DMS 273 treated with DMSO at 0.1 percent for 48 hours (cell line): ENCODE data around the gene GP1BA.

Experiments used
- DNase-seq: peaks from one replicate; lab custom pipeline; 2025; lab: John Stamatoyannopoulos, UW

GP1BA gene

DNA sequence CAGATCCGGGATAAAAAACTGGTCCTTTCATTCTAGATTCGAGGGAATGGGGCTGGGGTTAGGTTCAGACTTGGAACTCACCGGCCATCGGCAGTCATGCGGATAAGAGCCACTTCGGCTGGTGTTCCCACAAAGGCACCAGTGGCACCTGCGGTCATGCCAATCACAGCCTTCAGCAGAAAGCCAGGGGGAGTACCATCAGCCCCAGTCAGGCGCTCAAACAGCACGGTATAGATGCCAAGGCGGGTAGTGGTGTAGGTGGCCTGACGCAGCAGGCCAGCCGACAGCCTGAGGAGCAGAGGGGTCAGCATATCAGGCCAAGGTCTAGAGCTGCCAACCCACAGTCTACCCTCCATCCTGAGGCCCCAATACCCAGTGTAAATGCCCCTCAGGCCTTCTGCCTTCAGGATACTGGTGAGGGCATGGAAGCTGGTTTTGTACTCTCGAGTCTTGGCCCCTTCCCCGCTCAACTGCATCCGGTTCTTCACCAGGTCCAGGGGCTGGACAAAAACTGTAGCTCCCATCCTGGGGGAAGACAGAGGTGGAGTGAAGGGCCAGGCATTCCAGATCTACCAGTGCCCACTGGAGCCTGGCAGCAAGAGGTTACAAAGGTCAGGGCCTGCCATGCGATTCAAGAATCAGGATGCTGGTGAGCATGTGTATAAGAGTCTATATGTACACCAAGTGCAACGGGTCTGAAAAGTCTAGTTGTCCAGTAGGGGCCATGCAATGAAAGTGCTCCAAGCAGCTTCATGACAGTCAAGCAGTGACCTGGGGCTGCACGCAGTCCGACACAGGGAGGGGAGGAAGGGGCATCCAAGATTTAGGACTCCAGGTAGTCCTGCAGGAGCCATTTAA, 6.8 kb downstream of the GP1BA start:
- no peak for DNase-seq

DNA sequence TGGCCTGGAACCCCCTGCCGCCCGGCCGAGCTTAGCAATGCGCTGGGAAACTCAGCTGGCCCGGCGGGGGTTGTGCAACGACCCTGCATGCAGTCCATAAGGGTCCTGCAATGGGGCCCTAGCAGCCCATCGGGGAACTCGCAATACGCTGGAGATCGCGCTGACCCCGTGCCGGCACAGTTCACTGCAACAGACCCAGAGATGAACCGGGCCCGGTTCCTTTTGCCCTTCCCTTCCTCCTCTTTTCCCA, 7.4 kb downstream of the GP1BA start:
- no peak for DNase-seq

DNA sequence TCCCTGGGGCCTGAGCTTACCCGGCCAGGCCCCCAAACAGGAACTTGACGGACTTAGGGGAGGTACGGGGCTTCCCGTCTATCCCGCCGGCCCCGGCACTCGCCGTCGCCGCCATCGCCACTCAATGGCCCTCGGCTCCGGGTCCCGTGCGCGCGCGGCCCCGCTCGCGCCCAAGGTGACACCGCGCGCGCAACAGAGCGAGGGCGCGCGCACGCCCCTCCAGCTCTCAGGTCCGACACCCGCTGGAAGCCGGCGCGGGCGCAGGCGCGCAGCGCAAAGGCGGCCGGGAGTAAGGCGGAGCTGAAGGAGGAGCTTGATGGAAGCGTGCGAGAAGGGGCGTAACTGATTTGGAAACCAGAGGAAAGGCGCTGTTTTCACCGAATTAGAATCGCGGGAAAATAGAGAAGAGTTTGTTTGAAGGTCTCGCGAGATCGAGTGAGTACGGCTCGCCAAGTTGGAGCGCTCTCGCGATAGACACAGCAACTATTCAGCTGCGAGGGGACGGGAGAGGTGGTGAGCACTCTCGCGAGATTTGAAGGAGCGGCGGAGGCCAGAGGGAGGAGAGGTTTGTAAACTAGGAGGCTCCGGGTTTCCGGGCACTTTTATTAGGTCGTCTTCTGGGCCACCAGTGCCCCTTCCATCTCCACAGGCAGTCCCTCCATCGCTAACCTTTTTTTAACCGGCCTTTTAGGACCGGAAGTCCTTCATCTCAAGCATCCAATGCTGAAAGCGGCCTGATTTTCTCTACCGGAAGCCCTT, 7.9 kb downstream of the GP1BA start, which contains the start of the genes RNF167 and SLC25A11:
Gene RNF167 (plus strand): TSS at position 473 of the 759 bp plus-strand sequence. CDS start 642 bp downstream, outside the sequence.
Gene SLC25A11 (minus strand): TSS at position 251 of the 759 bp plus-strand sequence. CDS start 136 bp downstream, at position 115.
- DNase-seq, result peak; percentile 99

- no peak for DNase-seq
These were observed 8.7 kb downstream of the GP1BA start for GRCh38 chr17:4940555-4941318.

- DNase-seq, result no peak
These were observed 9.2 kb downstream of the GP1BA start for GRCh38 chr17:4941319-4941610.

DNA sequence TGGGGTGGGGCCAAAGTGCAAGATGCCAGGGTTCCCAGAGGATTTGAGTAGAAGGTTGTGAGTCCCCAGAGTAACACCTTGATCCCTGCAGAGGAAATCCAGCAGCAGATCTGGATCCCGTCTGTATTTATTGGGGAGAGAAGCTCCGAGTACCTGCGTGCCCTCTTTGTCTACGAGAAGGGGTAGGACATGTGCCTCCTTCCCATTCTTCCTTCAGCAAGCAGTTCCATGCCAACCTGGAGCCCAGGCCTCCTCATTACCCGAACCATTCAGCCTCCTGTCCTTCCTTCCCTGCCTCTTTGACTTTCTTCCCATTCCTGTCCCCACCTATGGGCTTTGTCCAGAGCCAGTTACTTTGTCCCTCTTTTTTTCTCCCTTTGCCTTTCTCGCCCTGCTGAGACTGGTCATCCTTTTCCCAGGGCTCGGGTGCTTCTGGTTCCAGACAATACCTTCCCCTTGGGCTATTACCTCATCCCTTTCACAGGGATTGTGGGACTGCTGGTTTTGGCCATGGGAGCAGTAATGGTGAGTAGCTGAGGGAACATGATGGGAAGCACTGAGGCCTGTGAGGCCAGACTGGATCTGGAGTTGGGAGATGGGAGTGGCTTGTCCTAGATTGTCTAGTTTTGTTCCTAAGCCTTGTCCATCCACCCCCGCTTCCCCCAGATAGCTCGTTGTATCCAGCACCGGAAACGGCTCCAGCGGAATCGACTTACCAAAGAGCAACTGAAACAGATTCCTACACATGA, 10.9 kb downstream of the GP1BA start:
- DNase-seq, result no peak

GRCh38 chr17:4944163-4944553, 12.1 kb downstream of the GP1BA start:
- DNase-seq, result no peak

GRCh38 chr17:4944554-4945175, 12.6 kb downstream of the GP1BA start:
- DNase-seq, result no peak

GRCh38 chr17:4945176-4945943, 13.3 kb downstream of the GP1BA start:
- peak; percentile 21 for DNase-seq

DNA sequence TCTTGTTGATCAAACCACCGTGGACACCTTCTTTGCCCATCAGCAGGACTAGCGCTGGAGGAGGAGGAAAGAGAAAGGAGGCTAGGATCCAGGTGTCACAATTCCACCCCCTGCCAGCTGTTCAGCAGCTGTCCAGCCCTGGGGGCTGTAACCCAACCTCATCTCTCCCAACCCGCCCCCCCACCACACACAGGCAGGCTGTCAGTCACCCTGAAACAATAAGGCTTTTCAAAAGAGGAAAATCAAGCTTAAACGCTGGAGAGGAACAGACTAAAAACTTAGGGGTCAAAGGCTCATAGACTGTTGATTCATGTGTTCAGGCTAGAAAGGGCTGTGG, 13.8 kb downstream of the GP1BA start:
- no peak for DNase-seq

DNA sequence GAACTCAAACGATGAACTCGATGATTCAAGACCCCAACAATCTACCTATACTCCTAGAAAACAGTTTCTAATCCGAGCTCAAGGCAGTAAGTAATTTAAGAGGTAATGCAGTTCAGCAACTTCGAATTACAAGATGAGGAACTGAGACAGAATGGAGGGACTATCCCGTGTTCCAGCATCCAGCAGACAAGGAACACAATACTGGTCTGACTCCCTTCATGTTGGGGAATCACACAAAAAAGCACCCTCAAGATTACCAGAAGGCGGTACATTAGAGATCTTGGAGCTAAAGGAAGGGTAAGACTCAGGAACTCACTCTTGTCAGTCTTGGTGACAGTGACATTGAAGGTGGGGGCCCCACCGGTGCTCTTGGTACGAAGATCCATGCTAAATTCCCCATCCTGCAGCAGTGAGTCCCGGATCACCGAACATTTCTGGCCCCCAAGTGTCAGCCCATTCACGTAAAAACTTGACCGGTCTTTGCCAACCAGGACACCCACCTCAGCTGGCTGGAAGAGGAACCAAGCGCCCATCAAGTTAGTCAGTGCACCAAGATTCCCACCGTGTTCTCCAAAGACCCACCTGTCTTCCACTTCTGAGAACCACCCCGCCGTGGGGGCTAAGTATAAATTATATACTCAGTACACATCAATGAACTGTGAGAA, 14.4 kb downstream of the GP1BA start:
- no peak for DNase-seq

DNA sequence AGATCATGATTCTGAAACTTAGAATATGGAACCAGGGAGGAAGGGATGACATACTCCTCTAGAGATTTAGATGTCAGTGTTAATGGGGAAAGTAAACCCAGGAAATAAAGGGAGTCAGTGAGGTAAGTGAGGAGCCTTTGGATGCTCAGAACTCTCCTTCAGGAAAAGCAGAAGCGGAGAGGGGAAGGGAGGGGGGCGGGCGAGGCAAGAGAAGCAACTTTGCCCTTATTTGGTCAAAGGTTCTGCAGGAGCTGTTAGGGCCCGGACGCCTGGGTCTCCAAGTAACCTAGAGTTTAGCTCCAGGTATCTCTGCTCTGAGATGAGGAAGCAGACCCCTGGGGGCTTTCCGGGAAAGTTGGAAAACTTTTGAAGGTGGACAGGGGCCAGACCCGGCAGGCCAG, 14.9 kb downstream of the GP1BA start:
- no peak for DNase-seq

DNA sequence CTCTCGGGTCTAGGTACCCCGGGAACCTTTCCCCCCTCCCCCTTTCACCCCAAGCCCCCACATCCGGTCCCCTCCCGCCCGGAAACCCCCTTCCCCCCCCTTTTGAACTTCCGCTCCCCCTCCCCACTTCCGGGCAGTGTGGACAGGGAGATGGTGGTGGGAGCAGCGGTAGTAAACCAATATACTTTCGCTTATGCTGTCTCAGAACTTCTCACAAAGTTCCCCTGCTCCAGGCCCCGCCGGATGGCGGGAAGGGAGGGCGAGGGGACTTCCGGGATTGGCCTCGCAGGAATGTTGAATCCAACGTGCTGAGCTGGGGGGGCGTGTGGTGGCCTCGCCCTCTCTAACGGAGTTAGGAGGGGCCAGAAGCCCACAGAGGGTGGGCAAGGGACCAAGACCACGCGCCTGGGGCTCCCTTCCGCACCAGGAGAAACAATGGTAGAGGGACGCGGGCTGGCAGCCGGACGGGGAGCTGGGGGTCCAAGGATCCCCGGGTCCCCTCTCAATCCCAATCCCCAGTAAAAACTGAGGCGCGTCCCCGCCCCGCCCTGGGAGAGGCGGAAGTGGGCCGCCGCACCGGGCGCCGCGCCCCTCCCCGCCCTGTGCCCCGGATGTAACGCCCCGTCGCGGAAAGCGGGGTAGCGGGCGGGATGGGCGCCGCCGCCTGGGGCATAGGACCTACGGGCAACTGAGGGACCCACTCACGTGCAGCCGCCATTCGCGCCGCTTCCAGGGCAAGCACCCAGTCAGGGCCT, 15.5 kb downstream of the GP1BA start:
- DNase-seq, result no peak

GRCh38 chr17:4948166-4948930, 16.3 kb downstream of the GP1BA start, which contains the start of gene PFN1:
TSS of gene PFN1 (minus strand) at chr17:4948530. CDS start at chr17:4948394, 136 bp downstream.
- DNase-seq, result peak; percentile 58

DNA sequence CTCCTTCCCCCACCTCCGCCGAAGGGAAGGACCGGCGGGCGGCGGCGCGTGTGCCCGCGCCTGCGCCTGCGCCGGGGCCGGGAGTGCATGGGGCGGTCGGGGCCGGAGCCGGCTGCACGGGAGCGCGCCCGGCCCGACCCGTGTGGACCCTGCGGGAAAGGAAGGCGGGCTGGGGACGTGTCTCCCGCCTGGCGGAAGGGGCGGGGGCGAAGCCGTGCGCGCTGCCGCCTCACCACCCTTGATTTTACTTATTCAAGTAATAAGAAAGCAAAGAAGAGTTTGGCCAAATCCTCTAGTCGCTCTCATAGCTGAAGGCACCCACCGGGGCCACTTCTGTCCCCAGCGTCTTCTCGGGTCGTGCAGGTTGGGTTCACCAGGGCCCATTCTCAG, 16.8 kb downstream of the GP1BA start:
- peak; percentile 58 for DNase-seq

DNA sequence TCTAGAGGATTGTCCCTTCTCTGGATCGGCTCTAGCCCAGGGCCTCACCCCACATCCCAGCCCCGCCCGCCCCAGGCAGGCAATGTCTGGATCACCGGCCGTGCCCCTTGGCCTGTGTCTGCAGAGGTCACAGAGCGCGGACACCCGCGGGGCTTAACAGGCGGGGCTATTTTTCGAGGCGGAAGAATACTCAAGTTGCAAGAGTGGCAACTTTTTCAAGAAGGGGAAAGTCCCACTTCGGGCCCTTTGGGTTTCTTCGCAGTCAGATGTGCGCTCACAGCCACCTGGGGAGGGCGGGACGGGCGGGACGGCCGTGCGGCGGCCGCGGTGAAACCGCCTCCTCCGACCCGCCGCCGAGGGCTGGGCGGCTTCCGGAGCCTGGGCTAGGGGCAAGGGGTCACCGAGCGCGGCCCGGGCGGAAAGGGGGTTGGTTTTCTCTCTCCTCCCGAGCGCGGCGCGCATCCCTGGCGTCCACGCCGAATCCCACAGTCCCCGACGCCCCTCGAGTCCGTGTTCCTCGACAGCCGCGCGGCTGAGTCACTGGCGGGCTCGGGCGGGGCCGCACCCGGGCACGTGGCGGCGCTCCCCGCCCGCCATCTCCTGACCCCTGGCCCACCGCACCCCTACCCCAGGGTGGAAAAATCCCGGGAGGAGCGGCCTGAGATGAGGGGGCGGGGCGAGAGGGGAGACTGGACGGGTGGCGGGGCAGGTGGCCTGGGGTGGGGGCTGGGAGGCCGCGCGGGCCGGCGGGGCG, 17.4 kb downstream of the GP1BA start:
- DNase-seq, result peak; percentile 54

DNA sequence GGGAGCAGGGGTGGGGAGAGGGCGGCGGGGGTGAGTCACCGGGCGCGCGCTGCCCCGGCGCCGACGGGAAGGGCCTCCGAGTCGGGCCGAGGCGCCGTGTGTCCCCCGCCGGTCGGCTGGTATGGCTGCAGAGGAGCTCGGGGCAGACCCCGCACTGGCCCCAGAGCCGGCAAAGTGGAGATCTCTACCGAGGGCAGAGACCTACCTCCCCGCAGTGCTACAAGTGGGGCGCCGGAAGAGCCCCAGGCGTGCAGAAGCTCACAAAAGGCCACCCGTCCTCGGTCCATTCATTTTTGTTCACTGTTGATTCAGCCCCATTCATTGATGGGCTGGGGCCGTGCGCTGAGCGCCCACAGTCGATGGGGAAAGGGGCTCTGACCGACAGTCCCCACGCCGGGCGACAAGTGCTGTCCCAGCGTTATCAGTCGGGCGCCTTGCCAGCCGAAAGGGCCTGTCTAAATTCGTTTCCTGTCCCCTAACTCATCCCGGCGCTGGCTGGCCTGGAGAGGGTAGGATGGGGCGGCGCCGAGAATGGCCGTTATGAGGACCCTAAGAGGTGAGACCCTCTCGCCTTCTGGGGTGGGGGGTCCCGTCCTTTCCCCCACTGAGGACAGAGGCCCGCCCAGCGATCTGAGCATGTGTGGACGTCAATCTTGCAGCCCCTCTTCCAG, 18.1 kb downstream of the GP1BA start:
- no peak for DNase-seq
